Measurements from ENCODE around the gene NQO2.

NQO2 gene

GRCh38 chr6:2982426-2983117, 17.1 kb upstream of the NQO2 start:
- ChIA-PET POLR2A (no interaction called here), CTCF (interaction anchor here (2.7 kb wide), 1 partner anchor 30 kb away, joined by 17 read pairs; no protein-coding TSS in a partner anchor)
- H3K4me3 ChIP-seq (ENCODE audit: low read depth, low read length), result no peak overlapping the region
- TF ChIP-seq CTCF (IDR thresholded peaks at IDR 0.05; ENCODE audit: insufficient read depth, low read length, missing control alignments), result no peak
- no peak for DNase-seq (ENCODE audit: low read depth, low spot score)

GRCh38 chr6:2984738-2985406, 14.8 kb upstream of the NQO2 start:
- POLR2A ChIA-PET, result interaction anchor here (0.9 kb wide), 1 partner anchor 13 kb away, joined by 5 read pairs; the partner anchor contains the start of gene SERPINB6
- CTCF ChIA-PET, result interaction anchor here (0.5 to 5.2 kb wide), 7 partner anchors 10 to 247 kb away, joined by 3 to 55 read pairs (median 5); partner anchors contain the start of gene NQO2
- no peak for DNase-seq (ENCODE audit: low read depth, low spot score)
- H3K4me3 ChIP-seq (ENCODE audit: low read depth, low read length), result no peak overlapping the region
- TF ChIP-seq CTCF (IDR thresholded peaks at IDR 0.05; ENCODE audit: insufficient read depth, low read length, missing control alignments), result no peak

- ChIA-PET CTCF (interaction anchor here (0.7 to 6.7 kb wide), 19 partner anchors 11 to 249 kb away, joined by 3 to 210 read pairs (median 4); partner anchors contain the start of genes RIPK1, SERPINB1 and WRNIP1), POLR2A (interaction anchor here (0.6 to 1.5 kb wide), 6 partner anchors 9 to 81 kb away, joined by 3 to 5 read pairs (median 4); partner anchors contain the start of genes RIPK1 and SERPINB6)
- DNase-seq (ENCODE audit: low read depth, low spot score), result peak; percentile 80
- no peak for TF ChIP-seq CTCF (IDR thresholded peaks at IDR 0.05; ENCODE audit: insufficient read depth, low read length, missing control alignments)
- H3K4me3 ChIP-seq (ENCODE audit: low read depth, low read length), result no peak overlapping the region
Measured at GRCh38 chr6:2986722-2987221, 12.9 kb upstream of the NQO2 start.

GRCh38 chr6:2988094-2988425, 11.6 kb upstream of the NQO2 start:
- POLR2A ChIA-PET, result interaction anchor here (1.2 to 3.0 kb wide), 6 partner anchors 10 to 80 kb away, joined by 4 to 22 read pairs (median 10); partner anchors contain the start of genes NQO2, RIPK1 and SERPINB6
- no peak for DNase-seq (ENCODE audit: low read depth, low spot score)
- H3K4me3 ChIP-seq (ENCODE audit: low read depth, low read length), result peak overlapping the region; percentile 71
- CTCF ChIA-PET, result interaction anchor here (1.2 to 6.7 kb wide), 16 partner anchors 8 to 250 kb away, joined by 4 to 210 read pairs (median 20); partner anchors contain the start of genes NQO2, RIPK1 and SERPINB1
- no peak for TF ChIP-seq CTCF (IDR thresholded peaks at IDR 0.05; ENCODE audit: insufficient read depth, low read length, missing control alignments)

GRCh38 chr6:2988426-2989331, 11.0 kb upstream of the NQO2 start:
- ChIA-PET CTCF (interaction anchor here (0.6 to 6.7 kb wide), 26 partner anchors 8 to 251 kb away, joined by 3 to 210 read pairs (median 7); partner anchors contain the start of genes NQO2, RIPK1, SERPINB1 and SERPINB6), POLR2A (interaction anchor here (1.2 to 3.0 kb wide), 8 partner anchors 11 to 142 kb away, joined by 4 to 22 read pairs (median 10); partner anchors contain the start of genes NQO2, RIPK1 and SERPINB6)
- H3K4me3 ChIP-seq (ENCODE audit: low read depth, low read length), result peak overlapping the region; percentile 71
- peak; percentile 84 for TF ChIP-seq CTCF (IDR thresholded peaks at IDR 0.05; ENCODE audit: insufficient read depth, low read length, missing control alignments)
- DNase-seq (ENCODE audit: low read depth, low spot score), result peak; percentile 62
